ENCODE results near the gene CRYGC. TPM values are rescaled to one million over a fixed set of nuclear protein-coding genes. Genes with fewer than 3 reads are reported as not detected.
A peak's percentile ranks its signal among the peaks of the same experiment; 100 is the strongest.

Gene CRYGC
- total RNA-seq, 2 donors from 2014 or later, result not detected

- TF ChIP-seq CTCF (conservative IDR thresholded peaks at IDR 0.05), result peak; percentile 79
- Mint-ChIP-seq H3K27me3 (ENCODE audit: insufficient read depth) (peaks cover 2% of the 10 kb centered on the region), H3K27ac (no peak overlapping the region), H3K36me3 (ENCODE audit: low read depth) (peaks cover 3% of the 10 kb centered on the region), H3K4me1 (peaks cover 14% of the 10 kb centered on the region), H3K4me3 (no peak overlapping the region), H3K9me3 (peaks cover 26% of the 10 kb centered on the region)
- H3K9ac ChIP-seq (ENCODE audit: extremely low read depth, low read length, poor library complexity, severe bottlenecking), result no peak overlapping the region
- H3K36me3 ChIP-seq (ENCODE audit: control insufficient read depth, insufficient read depth, low read length), result no peaks in the 10 kb centered on the region
- H3K27ac ChIP-seq (ENCODE audit: low read depth, low read length), result no peak overlapping the region
- no peak overlapping the region for H3K4me3 ChIP-seq (ENCODE audit: low read length)
- H3K4me1 ChIP-seq (ENCODE audit: control insufficient read depth, insufficient read depth, low read length), result no peaks in the 10 kb centered on the region
- peaks cover 29% of the 10 kb centered on the region for H3K9me3 ChIP-seq (ENCODE audit: control insufficient read depth, low read length)
- no peak for DNase-seq
- H3K27me3 ChIP-seq (ENCODE audit: control insufficient read depth, insufficient read depth, low read length, poor library complexity, severe bottlenecking), result no peaks in the 10 kb centered on the region
- WGBS, 2 experiments (ENCODE audit: insufficient coverage in 1 of 2, insufficient read length in 1 of 2), result 78% methylated on average over 1 of the region's 2 CpGs; no CpG with 5 or more reads in 1 of the 2 experiments
Measured at GRCh38 chr2:208148803-208149202, 19.2 kb upstream of the CRYGC start.

DNA sequence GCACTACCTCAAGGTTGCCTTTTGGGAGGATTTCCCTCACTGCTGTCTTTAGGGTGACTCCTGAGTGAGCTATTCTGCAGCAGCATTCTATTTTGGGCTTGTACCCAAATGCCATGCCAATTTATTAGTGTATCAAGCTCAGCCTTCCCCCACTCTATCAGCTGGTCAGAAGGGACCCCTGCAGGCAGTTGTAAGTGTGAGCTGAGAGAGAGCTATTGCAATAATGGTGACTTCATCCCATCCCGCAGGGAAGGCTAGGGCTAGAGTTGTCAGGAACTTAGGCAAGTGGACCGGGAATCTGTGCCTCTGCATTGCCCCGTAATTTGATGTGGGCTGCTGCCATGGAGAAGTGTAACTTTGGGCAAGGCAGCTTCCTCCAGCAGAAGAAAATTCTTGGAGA is 18.1 kb upstream of the CRYGC start:
- 87 to 88% methylated on average over 2 to 3 of the region's 3 CpGs for WGBS, 2 experiments (ENCODE audit: insufficient coverage in 1 of 2, insufficient read length in 1 of 2)
- TF ChIP-seq CTCF (conservative IDR thresholded peaks at IDR 0.05), result peak; percentile 39
- peaks cover 3% of the 10 kb centered on the region for H3K36me3 Mint-ChIP-seq (ENCODE audit: low read depth)
- peaks cover 31% of the 10 kb centered on the region for H3K9me3 Mint-ChIP-seq
- H3K36me3 ChIP-seq (ENCODE audit: control insufficient read depth, insufficient read depth, low read length), result no peaks in the 10 kb centered on the region
- no peak overlapping the region for H3K9ac ChIP-seq (ENCODE audit: extremely low read depth, low read length, poor library complexity, severe bottlenecking)
- DNase-seq, result peak; percentile 65
- H3K4me3 ChIP-seq (ENCODE audit: low read length), result no peak overlapping the region
- peaks cover 2% of the 10 kb centered on the region for H3K4me1 ChIP-seq (ENCODE audit: control insufficient read depth, insufficient read depth, low read length)
- no peak overlapping the region for H3K27ac Mint-ChIP-seq
- peaks cover 21% of the 10 kb centered on the region for H3K4me1 Mint-ChIP-seq
- H3K27ac ChIP-seq (ENCODE audit: low read depth, low read length), result no peak overlapping the region
- H3K27me3 Mint-ChIP-seq (ENCODE audit: insufficient read depth), result peaks cover 2% of the 10 kb centered on the region
- H3K9me3 ChIP-seq (ENCODE audit: control insufficient read depth, low read length), result peaks cover 32% of the 10 kb centered on the region
- H3K4me3 Mint-ChIP-seq, result no peak overlapping the region
- no peaks in the 10 kb centered on the region for H3K27me3 ChIP-seq (ENCODE audit: control insufficient read depth, insufficient read depth, low read length, poor library complexity, severe bottlenecking)

GRCh38 chr2:208147008-208147407 is 17.4 kb upstream of the CRYGC start:
- H3K27me3 Mint-ChIP-seq (ENCODE audit: insufficient read depth), result peaks cover 2% of the 10 kb centered on the region
- Histone ChIP-seq H3K27ac (ENCODE audit: low read depth, low read length) (no peak overlapping the region), H3K36me3 (ENCODE audit: control insufficient read depth, insufficient read depth, low read length) (no peaks in the 10 kb centered on the region), H3K9me3 (ENCODE audit: control insufficient read depth, low read length) (peaks cover 25% of the 10 kb centered on the region), H3K4me3 (ENCODE audit: low read length) (no peak overlapping the region), H3K4me1 (ENCODE audit: control insufficient read depth, insufficient read depth, low read length) (peaks cover 5% of the 10 kb centered on the region), H3K27me3 (ENCODE audit: control insufficient read depth, insufficient read depth, low read length, poor library complexity, severe bottlenecking) (no peaks in the 10 kb centered on the region), H3K9ac (ENCODE audit: extremely low read depth, low read length, poor library complexity, severe bottlenecking) (no peak overlapping the region)
- peaks cover 3% of the 10 kb centered on the region for H3K36me3 Mint-ChIP-seq (ENCODE audit: low read depth)
- TF ChIP-seq CTCF (conservative IDR thresholded peaks at IDR 0.05), result no peak
- no peak for DNase-seq
- H3K27ac Mint-ChIP-seq, result no peak overlapping the region
- H3K4me3 Mint-ChIP-seq, result no peak overlapping the region
- H3K9me3 Mint-ChIP-seq, result peaks cover 31% of the 10 kb centered on the region
- H3K4me1 Mint-ChIP-seq, result peaks cover 26% of the 10 kb centered on the region
